Adipocyte (in vitro differentiated cells): Measurements from ENCODE around the gene FAM83B.
"Not testable (repeated sequence)": the region's sequence is repeated elsewhere in the genome, so short reads cannot be mapped to it uniquely, and the experiment has no call there.

ENCODE experiments used
- DNase-seq: peaks from one replicate; pipeline ENCODE4 v3.0.0-alpha.2; 2015; ENCODE audit warnings: low read depth
- H3K27me3 ChIP-seq: replicated peaks from 2 replicates; pipeline ENCODE4 v1.7.0; 2013; ENCODE audit warnings: mild to moderate bottlenecking, low read length, moderate library complexity; ENCODE audit not compliant: control insufficient read depth, insufficient read depth
- H3K36me3 ChIP-seq: 2 replicates; pipeline ENCODE4 v1.7.0; 2013; ENCODE audit warnings: low read length, mild to moderate bottlenecking, moderate library complexity; ENCODE audit not compliant: control insufficient read depth, insufficient read depth, severe bottlenecking
- H3K4me1 ChIP-seq: 2 replicates; pipeline ENCODE4 v1.7.0; 2013; ENCODE audit warnings: mild to moderate bottlenecking, low read length, moderate library complexity; ENCODE audit not compliant: control insufficient read depth, insufficient read depth
- H3K4me3 ChIP-seq: 2 replicates; pipeline ENCODE4 v1.7.0; 2013; ENCODE audit warnings: mild to moderate bottlenecking, low read length, moderate library complexity
- H3K9ac ChIP-seq: 2 replicates; pipeline ENCODE4 v1.7.0; 2013; ENCODE audit warnings: mild to moderate bottlenecking, low read length, moderate library complexity
- H3K9me3 ChIP-seq: 2 replicates; pipeline ENCODE4 v1.7.0; 2013; ENCODE audit warnings: mild to moderate bottlenecking, low read length, moderate library complexity; ENCODE audit not compliant: control insufficient read depth

The FAM83B gene

GRCh38 chr6:54846243-54846856, at the start of gene FAM83B:
FAM83B (plus strand) TSS chr6:54846771; CDS start chr6:54870247, 23,476 bp downstream.
- Histone ChIP-seq H3K9ac (no peak within 1 kb of the TSS), H3K36me3 (no peaks in the 10 kb centered on the region), H3K4me1 (peaks cover 2% of the 10 kb centered on the region), H3K4me3 (peak within 1 kb of the TSS; percentile 59), H3K27me3 (peaks cover 33% of the 10 kb centered on the region), H3K9me3 (no peaks in the 10 kb centered on the region)
- DNase-seq = peak; percentile 33

GRCh38 chr6:54796918-54797317, 49.7 kb upstream of the FAM83B start:
- H3K36me3 ChIP-seq, H3K9ac ChIP-seq, DNase-seq, H3K27me3 ChIP-seq, H3K4me3 ChIP-seq, H3K9me3 ChIP-seq, H3K4me1 ChIP-seq: not testable (repeated sequence)

DNA sequence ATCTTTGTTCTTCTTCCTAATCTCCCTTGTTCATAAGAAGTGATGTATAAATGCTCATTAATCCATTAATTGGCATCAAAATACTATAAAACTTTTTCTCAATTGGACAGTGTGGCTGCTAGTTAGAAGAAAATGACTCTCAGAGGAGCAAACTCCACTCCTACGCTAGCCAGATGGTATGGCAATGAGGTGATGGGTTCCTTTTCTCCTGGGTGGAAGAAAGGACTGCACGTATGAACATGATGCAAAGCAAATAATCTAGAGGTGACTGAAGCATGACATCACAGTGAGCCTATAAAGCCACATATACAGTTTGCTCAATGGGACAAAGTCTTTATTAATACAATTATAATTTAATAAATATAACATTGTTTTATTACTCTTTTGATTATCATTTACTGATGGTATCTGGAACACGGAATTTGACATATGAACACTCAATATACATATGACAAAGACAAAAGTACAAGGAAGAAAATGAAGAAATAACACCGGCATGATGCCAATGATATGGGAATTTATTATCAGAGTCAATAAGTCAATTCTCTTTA, 46.4 kb upstream of the FAM83B start:
- no peak for DNase-seq
- Histone ChIP-seq H3K9ac (no peak overlapping the region), H3K9me3 (no peaks in the 10 kb centered on the region), H3K27me3 (no peaks in the 10 kb centered on the region), H3K4me1 (peaks cover 3% of the 10 kb centered on the region), H3K4me3 (no peak overlapping the region), H3K36me3 (no peaks in the 10 kb centered on the region)

- no peak overlapping the region for H3K4me3 ChIP-seq
- no peak for DNase-seq
- no peaks in the 10 kb centered on the region for H3K27me3 ChIP-seq
- H3K9me3 ChIP-seq = no peaks in the 10 kb centered on the region
- peaks cover 3% of the 10 kb centered on the region for H3K4me1 ChIP-seq
- H3K36me3 ChIP-seq = no peaks in the 10 kb centered on the region
- H3K9ac ChIP-seq = no peak overlapping the region
These were observed 45.3 kb upstream of the FAM83B start for GRCh38 chr6:54801244-54801643.

DNA sequence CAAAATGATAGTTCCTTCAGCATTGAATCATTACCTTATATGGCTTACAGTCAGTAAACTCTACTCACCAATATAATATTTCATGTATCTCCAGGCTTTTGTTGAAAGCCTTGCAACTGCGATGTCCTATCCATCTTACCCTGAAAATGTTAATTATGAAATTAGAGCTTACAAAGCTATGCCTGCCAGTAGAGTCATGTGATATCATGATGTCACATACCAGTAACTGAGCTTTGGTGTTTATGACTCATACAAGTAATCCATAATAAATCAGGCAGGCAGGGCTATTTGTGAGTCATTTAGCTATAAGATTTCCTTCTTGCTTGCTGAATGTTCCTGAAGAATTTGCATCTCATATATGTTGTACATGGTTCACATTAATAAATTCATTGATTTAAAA, 44.9 kb upstream of the FAM83B start:
- H3K27me3 ChIP-seq = no peaks in the 10 kb centered on the region
- no peaks in the 10 kb centered on the region for H3K36me3 ChIP-seq
- no peak overlapping the region for H3K4me3 ChIP-seq
- H3K9ac ChIP-seq = no peak overlapping the region
- H3K9me3 ChIP-seq = no peaks in the 10 kb centered on the region
- H3K4me1 ChIP-seq = peaks cover 3% of the 10 kb centered on the region
- peak; percentile 75 for DNase-seq

DNA sequence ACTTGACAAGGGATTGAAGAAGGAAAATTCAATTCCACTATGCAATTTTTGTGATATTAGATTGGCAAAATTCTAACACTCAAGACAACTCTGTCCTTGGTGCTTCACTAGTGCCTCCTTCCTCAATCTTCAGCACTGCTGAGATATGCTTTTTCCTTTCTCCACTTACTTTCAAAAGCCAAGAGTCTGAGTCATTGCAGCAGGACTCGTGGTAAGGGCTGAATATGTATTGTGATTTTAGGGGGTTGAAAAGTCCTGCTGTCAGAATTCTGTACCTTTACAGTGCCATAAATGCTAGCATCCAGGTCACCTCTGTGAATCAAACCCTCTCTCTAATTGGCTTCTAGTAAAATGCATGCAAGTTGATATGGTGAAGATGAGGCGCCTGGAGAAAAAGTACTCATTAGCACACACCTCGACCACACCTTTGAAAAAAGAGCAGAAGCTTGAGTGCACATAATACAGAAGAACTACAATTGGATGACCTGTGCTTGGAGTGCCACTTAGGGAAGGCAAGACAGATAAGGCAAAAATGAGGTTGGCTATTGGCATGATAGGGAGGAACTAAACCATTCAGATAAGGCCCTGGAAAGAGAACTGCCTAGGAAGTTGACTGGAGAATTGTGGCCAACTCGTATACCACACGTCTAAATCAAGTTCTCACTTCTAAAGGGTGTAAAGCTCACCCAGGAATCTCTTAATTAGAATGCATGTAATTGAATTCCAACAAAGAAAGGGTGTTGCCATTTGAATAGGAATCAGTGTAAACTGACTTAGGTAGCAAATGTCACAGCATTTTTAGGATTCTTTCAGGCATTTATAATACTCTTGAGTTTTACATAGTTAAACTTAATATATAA, 43.6 kb upstream of the FAM83B start:
- H3K9me3 ChIP-seq = no peaks in the 10 kb centered on the region
- peak; percentile 76 for DNase-seq
- H3K36me3 ChIP-seq = no peaks in the 10 kb centered on the region
- H3K4me3 ChIP-seq = no peak overlapping the region
- H3K4me1 ChIP-seq = peaks cover 3% of the 10 kb centered on the region
- no peak overlapping the region for H3K9ac ChIP-seq
- H3K27me3 ChIP-seq = no peaks in the 10 kb centered on the region

- Histone ChIP-seq H3K9me3 (no peaks in the 10 kb centered on the region), H3K4me3 (no peak overlapping the region), H3K4me1 (peaks cover 3% of the 10 kb centered on the region), H3K9ac (no peak overlapping the region), H3K27me3 (no peaks in the 10 kb centered on the region), H3K36me3 (no peaks in the 10 kb centered on the region)
- DNase-seq = peak; percentile 70
These were observed 41.5 kb upstream of the FAM83B start for GRCh38 chr6:54805077-54805476.

GRCh38 chr6:54810147-54810546, 36.4 kb upstream of the FAM83B start:
- no peaks in the 10 kb centered on the region for H3K27me3 ChIP-seq
- no peaks in the 10 kb centered on the region for H3K4me1 ChIP-seq
- H3K9ac ChIP-seq = no peak overlapping the region
- no peaks in the 10 kb centered on the region for H3K36me3 ChIP-seq
- no peak overlapping the region for H3K4me3 ChIP-seq
- DNase-seq = peak; percentile 29
- H3K9me3 ChIP-seq = peaks cover 3% of the 10 kb centered on the region

DNA sequence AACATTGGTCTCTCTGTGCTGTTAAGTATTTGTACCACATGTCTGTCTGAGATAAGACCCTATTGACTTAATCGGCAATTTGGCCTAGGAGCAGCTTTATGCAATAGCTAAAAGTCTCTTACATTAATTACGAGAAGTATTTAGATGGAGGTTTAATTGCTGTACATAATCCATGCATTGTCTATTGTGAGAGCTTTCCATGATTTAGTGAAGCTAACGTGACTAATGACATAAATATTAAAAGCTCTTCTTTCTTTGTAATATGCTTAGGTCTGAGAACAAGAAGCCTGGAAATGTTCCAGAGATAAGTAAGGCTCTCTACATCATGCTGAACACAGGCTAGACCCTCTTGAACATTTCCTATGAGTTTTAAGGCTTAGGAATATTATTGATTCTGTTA, 32.7 kb upstream of the FAM83B start:
- Histone ChIP-seq H3K9ac (no peak overlapping the region), H3K4me1 (no peaks in the 10 kb centered on the region), H3K4me3 (no peak overlapping the region), H3K9me3 (peaks cover 3% of the 10 kb centered on the region), H3K36me3 (no peaks in the 10 kb centered on the region), H3K27me3 (no peaks in the 10 kb centered on the region)
- no peak for DNase-seq

- Histone ChIP-seq H3K4me3 (no peak overlapping the region), H3K4me1 (no peaks in the 10 kb centered on the region), H3K9ac (no peak overlapping the region), H3K36me3 (no peaks in the 10 kb centered on the region), H3K9me3 (peaks cover 3% of the 10 kb centered on the region), H3K27me3 (no peaks in the 10 kb centered on the region)
- no peak for DNase-seq
These were observed 29.3 kb upstream of the FAM83B start for GRCh38 chr6:54817236-54817635.

GRCh38 chr6:54817834-54818233, 28.7 kb upstream of the FAM83B start:
- H3K9me3 ChIP-seq = no peaks in the 10 kb centered on the region
- H3K36me3 ChIP-seq = no peaks in the 10 kb centered on the region
- H3K4me3 ChIP-seq = no peak overlapping the region
- DNase-seq = no peak
- no peaks in the 10 kb centered on the region for H3K27me3 ChIP-seq
- H3K4me1 ChIP-seq = no peaks in the 10 kb centered on the region
- no peak overlapping the region for H3K9ac ChIP-seq
